HepG2 (cell line): ENCODE results near the gene INO80B. TPM values are rescaled to one million over a fixed set of nuclear protein-coding genes. Genes with fewer than 3 reads are reported as not detected.

Source experiments
- ADNP ChIP-seq: sonication (generic); formaldehyde crosslinking; IDR thresholded peaks from 2 replicates; pipeline ENCODE4 v1.4.0; 2020; ENCODE audit warnings: missing genetic modification reagents
- EEA1 ChIP-seq: sonication (generic); formaldehyde crosslinking; IDR thresholded peaks from 2 replicates; pipeline ENCODE4 v1.5.1; 2020; ENCODE audit warnings: mild to moderate bottlenecking, missing genetic modification reagents, borderline replicate concordance
- GLI4 ChIP-seq: sonication (generic); formaldehyde crosslinking; IDR thresholded peaks from 2 replicates; pipeline ENCODE4 v1.5.1; 2020; ENCODE audit warnings: missing genetic modification reagents, mild to moderate bottlenecking, moderate library complexity, borderline replicate concordance
- HNRNPL ChIP-seq: fragments of 200-400 bp; formaldehyde crosslinking; IDR thresholded peaks from 2 replicates; pipeline ENCODE4 v1.6.1; 2017; ENCODE audit warnings: mild to moderate bottlenecking, low read depth, low read length
- HOXA3 ChIP-seq: sonication (generic); formaldehyde crosslinking; IDR thresholded peaks from 2 replicates; pipeline ENCODE4 v1.5.0; 2020; ENCODE audit warnings: missing genetic modification reagents
- MXI1 ChIP-seq: IDR thresholded peaks from 3 replicates; pipeline ENCODE4 v1.6.1; 2012; ENCODE audit warnings: low read depth, low read length, inconsistent platforms, borderline replicate concordance
- POLR2AphosphoS5 ChIP-seq: IDR thresholded peaks from 2 replicates; pipeline ENCODE4 v1.6.1; 2012; ENCODE audit warnings: low read depth, low read length
- RBAK ChIP-seq: sonication (generic); formaldehyde crosslinking; IDR thresholded peaks from 2 replicates; pipeline ENCODE4 v1.5.1; 2020; ENCODE audit warnings: mild to moderate bottlenecking, missing genetic modification reagents
- RELA ChIP-seq: sonication (generic); formaldehyde crosslinking; IDR thresholded peaks from 2 replicates; pipeline ENCODE4 v1.4.0; 2020; ENCODE audit warnings: missing genetic modification reagents
- RFX3 ChIP-seq: IDR thresholded peaks from 2 replicates; pipeline ENCODE4 v1.6.1; 2016; ENCODE audit warnings: missing biosample characterization, missing genetic modification reagents
- TBL1XR1 ChIP-seq: fragments of 150-350 bp; IDR thresholded peaks from 2 replicates; pipeline ENCODE4 v1.6.1; 2014; ENCODE audit warnings: borderline replicate concordance, low read length; ENCODE audit not compliant: partially characterized antibody
- WIZ ChIP-seq: sonication (generic); formaldehyde crosslinking; IDR thresholded peaks from 2 replicates; pipeline ENCODE4 v1.5.1; 2020; ENCODE audit warnings: mild to moderate bottlenecking, missing genetic modification reagents
- ZFY ChIP-seq: sonication (generic); formaldehyde crosslinking; IDR thresholded peaks from 2 replicates; pipeline ENCODE4 v1.4.0; 2020; ENCODE audit warnings: missing genetic modification reagents
- ZNF225 ChIP-seq: sonication (generic); formaldehyde crosslinking; IDR thresholded peaks from 2 replicates; pipeline ENCODE4 v1.4.0; 2020; ENCODE audit warnings: mild to moderate bottlenecking, missing genetic modification reagents
- ZNF260 ChIP-seq: sonication (generic); formaldehyde crosslinking; IDR thresholded peaks from 2 replicates; pipeline ENCODE4 v1.4.0; 2020; ENCODE audit warnings: missing genetic modification reagents, low read depth, mild to moderate bottlenecking, borderline replicate concordance
- ZNF569 ChIP-seq: sonication (generic); formaldehyde crosslinking; IDR thresholded peaks from 2 replicates; pipeline ENCODE4 v1.5.0; 2020; ENCODE audit warnings: mild to moderate bottlenecking, missing genetic modification reagents, moderate library complexity, borderline replicate concordance
- ZNF670 ChIP-seq: sonication (generic); formaldehyde crosslinking; IDR thresholded peaks from 2 replicates; pipeline ENCODE4 v1.8.0; 2022; ENCODE audit warnings: mild to moderate bottlenecking, missing genetic modification reagents, borderline replicate concordance
- ZNF747 ChIP-seq: sonication (generic); formaldehyde crosslinking; IDR thresholded peaks from 2 replicates; pipeline ENCODE4 v1.8.1; 2023; ENCODE audit warnings: missing genetic modification reagents, mild to moderate bottlenecking, borderline replicate concordance
- ZSCAN29 ChIP-seq: sonication (generic); formaldehyde crosslinking; conservative IDR thresholded peaks from 2 replicates; pipeline ENCODE4 v1.4.0; 2020; ENCODE audit warnings: mild to moderate bottlenecking, missing genetic modification reagents
- polyA plus RNA-seq, 8 experiments: library from polyadenylated mRNA; depleted of rRNA in 3 of 8; stranded (reverse) in 7 of 8; unstranded in 1 of 8; fragments of >200 nt; fragmentation: Illumina TruSeq in 4 of 8; extraction: Trizol in 4 of 8; gene quantifications; 2 replicates each; pipeline versions ENCODE4 v1.2.1 to v1.2.3, GENCODE V29; 2011 to 2016; ENCODE audit warnings: low read depth in 4 of 8, missing spikeins in 1 of 8, mixed read lengths in 1 of 8; ENCODE audit not compliant: insufficient read depth in 1 of 8
- total RNA-seq, 5 experiments: library from RNA; depleted of rRNA; stranded (reverse); fragments of >200 nt; fragmentation: Illumina TruSeq; extraction: Trizol; gene quantifications; 2 replicates each; pipeline ENCODE4 v1.2.3, GENCODE V29; 2016; ENCODE audit warnings: low read depth in 1 of 5
- TF ChIP-seq, protein P1 (sequence below): sonication (generic); formaldehyde crosslinking; IDR thresholded peaks from 2 replicates; pipeline ENCODE4 v1.8.0; 2022; ENCODE audit warnings: mild to moderate bottlenecking, missing genetic modification reagents; ENCODE audit not compliant: insufficient replicate concordance
- TF ChIP-seq, protein P2 (sequence below): sonication (generic); formaldehyde crosslinking; IDR thresholded peaks from 2 replicates; pipeline ENCODE4 v1.4.0; 2020; ENCODE audit warnings: missing genetic modification reagents, borderline replicate concordance
- TF ChIP-seq, protein P3 (sequence below): sonication (generic); formaldehyde crosslinking; IDR thresholded peaks from 2 replicates; pipeline ENCODE4 v1.5.1; 2020; ENCODE audit warnings: missing genetic modification reagents, mild to moderate bottlenecking, borderline replicate concordance
- TF ChIP-seq, protein P4 (sequence below): sonication (generic); formaldehyde crosslinking; IDR thresholded peaks from 2 replicates; pipeline ENCODE4 v1.5.0; 2020; ENCODE audit warnings: mild to moderate bottlenecking, low read depth, missing genetic modification reagents, borderline replicate concordance

The INO80B gene
- total and polyA plus RNA-seq, 2 of the 13 experiments (the other 11 are each of a cell fraction or from before 2014, with no cell fraction given) = 6.2 to 14.5 TPM

DNA sequence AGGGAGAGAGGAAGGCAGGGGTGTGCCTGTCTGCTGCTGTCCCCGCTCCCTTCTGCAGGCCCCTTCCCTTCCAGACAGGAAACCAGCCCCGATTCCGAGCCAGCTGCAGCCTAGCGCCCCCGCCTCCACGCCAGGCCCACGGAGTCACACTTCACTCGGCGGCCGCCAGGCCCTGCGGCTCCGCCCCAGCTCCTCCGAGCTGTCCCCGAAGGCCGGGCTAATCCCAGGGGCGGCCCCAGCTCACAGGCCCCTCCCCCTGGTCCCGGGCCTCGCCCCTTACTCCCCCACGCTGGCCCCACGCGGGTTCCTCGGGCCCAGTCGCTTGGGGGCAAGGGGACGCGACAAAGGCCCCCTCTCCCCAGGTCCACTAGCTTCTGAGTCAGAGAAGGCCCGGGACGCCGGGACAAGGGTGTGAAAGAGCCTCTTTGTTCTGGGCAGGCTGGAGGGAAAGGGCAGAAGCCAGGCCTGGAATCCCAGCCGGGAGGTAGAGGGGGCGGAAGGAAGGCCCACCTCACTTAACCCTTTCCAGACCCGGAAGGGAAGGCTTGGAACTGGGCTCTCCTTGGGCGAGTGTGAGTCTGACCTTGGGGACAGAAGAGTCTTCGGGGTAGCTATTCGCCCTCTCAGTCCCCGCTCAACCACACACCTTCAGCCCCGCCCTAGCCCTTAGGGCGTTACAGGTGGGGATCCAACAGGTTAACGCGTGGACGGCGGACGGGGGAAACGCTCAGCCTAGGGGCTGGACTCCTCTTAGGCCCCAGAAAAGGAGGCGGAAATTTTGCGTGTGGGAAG is 14.3 kb upstream of the INO80B start (continued):
- TF ChIP-seq ZSCAN29 (CRISPR knock-in tag) (peak; percentile 89), GLI4 (peak; percentile 71; the same call in 1 of the 2 replicates), RBAK (CRISPR knock-in tag) (0 out of 2 replicates have a peak, but pooled peaks have one; percentile 61), EEA1 (no peak), WIZ (CRISPR knock-in tag) (no peak; the same call in 1 of the 2 replicates), ZNF747 (no peak; the same call in none of the 2 replicates), MXI1 (peak; percentile 73; the same call in 2 of the 3 replicates), ZNF569 (CRISPR knock-in tag) (peak; percentile 99), ADNP (CRISPR knock-in tag) (no peak), ZNF225 (peak; percentile 52; the same call in 1 of the 2 replicates), ZNF260 (no peak), RELA (CRISPR knock-in tag) (no peak), POLR2AphosphoS5 (peak; percentile 83; the same call in 1 of the 2 replicates), ZFY (CRISPR knock-in tag) (peak; percentile 95), ZNF670 (CRISPR knock-in tag) (0 out of 2 replicates have a peak, but pooled peaks have one; percentile 48), HNRNPL (peak; percentile 84), RFX3 (CRISPR knock-in tag) (0 out of 2 replicates have a peak, but pooled peaks have one; percentile 6), TBL1XR1 (no peak), HOXA3 (CRISPR knock-in tag) (peak; percentile 86)
- TF ChIP-seq, protein P1, sequence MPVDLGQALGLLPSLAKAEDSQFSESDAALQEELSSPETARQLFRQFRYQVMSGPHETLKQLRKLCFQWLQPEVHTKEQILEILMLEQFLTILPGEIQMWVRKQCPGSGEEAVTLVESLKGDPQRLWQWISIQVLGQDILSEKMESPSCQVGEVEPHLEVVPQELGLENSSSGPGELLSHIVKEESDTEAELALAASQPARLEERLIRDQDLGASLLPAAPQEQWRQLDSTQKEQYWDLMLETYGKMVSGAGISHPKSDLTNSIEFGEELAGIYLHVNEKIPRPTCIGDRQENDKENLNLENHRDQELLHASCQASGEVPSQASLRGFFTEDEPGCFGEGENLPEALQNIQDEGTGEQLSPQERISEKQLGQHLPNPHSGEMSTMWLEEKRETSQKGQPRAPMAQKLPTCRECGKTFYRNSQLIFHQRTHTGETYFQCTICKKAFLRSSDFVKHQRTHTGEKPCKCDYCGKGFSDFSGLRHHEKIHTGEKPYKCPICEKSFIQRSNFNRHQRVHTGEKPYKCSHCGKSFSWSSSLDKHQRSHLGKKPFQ = peak; percentile 30
- TF ChIP-seq, protein P2, sequence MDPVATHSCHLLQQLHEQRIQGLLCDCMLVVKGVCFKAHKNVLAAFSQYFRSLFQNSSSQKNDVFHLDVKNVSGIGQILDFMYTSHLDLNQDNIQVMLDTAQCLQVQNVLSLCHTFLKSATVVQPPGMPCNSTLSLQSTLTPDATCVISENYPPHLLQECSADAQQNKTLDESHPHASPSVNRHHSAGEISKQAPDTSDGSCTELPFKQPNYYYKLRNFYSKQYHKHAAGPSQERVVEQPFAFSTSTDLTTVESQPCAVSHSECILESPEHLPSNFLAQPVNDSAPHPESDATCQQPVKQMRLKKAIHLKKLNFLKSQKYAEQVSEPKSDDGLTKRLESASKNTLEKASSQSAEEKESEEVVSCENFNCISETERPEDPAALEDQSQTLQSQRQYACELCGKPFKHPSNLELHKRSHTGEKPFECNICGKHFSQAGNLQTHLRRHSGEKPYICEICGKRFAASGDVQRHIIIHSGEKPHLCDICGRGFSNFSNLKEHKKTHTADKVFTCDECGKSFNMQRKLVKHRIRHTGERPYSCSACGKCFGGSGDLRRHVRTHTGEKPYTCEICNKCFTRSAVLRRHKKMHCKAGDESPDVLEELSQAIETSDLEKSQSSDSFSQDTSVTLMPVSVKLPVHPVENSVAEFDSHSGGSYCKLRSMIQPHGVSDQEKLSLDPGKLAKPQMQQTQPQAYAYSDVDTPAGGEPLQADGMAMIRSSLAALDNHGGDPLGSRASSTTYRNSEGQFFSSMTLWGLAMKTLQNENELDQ (CRISPR knock-in tag) = 0 out of 2 replicates have a peak, but pooled peaks have one; percentile 52
- TF ChIP-seq, protein P3, sequence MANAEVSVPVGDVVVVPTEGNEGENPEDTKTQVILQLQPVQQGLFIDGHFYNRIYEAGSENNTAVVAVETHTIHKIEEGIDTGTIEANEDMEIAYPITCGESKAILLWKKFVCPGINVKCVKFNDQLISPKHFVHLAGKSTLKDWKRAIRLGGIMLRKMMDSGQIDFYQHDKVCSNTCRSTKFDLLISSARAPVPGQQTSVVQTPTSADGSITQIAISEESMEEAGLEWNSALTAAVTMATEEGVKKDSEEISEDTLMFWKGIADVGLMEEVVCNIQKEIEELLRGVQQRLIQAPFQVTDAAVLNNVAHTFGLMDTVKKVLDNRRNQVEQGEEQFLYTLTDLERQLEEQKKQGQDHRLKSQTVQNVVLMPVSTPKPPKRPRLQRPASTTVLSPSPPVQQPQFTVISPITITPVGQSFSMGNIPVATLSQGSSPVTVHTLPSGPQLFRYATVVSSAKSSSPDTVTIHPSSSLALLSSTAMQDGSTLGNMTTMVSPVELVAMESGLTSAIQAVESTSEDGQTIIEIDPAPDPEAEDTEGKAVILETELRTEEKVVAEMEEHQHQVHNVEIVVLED (CRISPR knock-in tag) = peak; percentile 68; the same call in 1 of the 2 replicates
- TF ChIP-seq, protein P4, sequence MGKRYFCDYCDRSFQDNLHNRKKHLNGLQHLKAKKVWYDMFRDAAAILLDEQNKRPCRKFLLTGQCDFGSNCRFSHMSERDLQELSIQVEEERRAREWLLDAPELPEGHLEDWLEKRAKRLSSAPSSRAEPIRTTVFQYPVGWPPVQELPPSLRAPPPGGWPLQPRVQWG (CRISPR knock-in tag) = no peak
